K562 (cell line): ENCODE measurements around the gene CRCP. TPM values are rescaled to one million over a fixed set of nuclear protein-coding genes. Genes with fewer than 3 reads are reported as not detected.

Experiments used
- ATAC-seq: fragments of 200-7000 bp; cut with Tn5 transposase; 3 replicates; pipeline ENCODE4 v1.9.1; 2020; ENCODE audit warnings: moderate library complexity
- BruUV-seq: library from RNA; stranded (reverse); fragments of 400-500 nt; replicated peaks from 2 replicates; lab custom pipeline; 2021; lab: Mats Ljungman, UMichigan
- CTCF ChIA-PET: fragments of 300-600 bp; formaldehyde crosslinking; extraction: SDS; loops from one replicate; lab custom pipeline; 2021; ENCODE audit warnings: low intra/inter-chr PET ratio; lab: Yijun Ruan, JAX
- POLR2A ChIA-PET: fragments of 300-600, 350-650 bp; sonication (Branson Sonifier 250); formaldehyde crosslinking; extraction: SDS; loops from one replicate; lab custom pipeline; 2021; ENCODE audit warnings: antibody characterized with exemption, inconsistent platforms; lab: Yijun Ruan, JAX
- DNase-seq, 4 experiments: peaks; one replicate each; pipeline versions ENCODE4 v3.0.0 to v3.0.0-alpha.2; 2011 to 2018; ENCODE audit warnings: low spot score in 3 of 4, mixed read lengths in 3 of 4; ENCODE audit errors: extremely low read depth in 1 of 4
- FAIRE-seq: peaks from 2 replicates; lab custom pipeline; 2011; peaks lifted over from hg19 to GRCh38; lab: Jason Lieb, UNC
- H2AFZ ChIP-seq: 2 replicates; pipeline ENCODE4 v1.6.0; 2011; ENCODE audit warnings: low read depth, low read length, control low read depth, inconsistent platforms
- H3K27ac ChIP-seq: fragments of 200-600 bp; 3 replicates; pipeline ENCODE4 v1.8.0; 2011; ENCODE audit warnings: low read depth, mild to moderate bottlenecking, control low read depth, inconsistent platforms, low read length, moderate library complexity, mixed read lengths; ENCODE audit errors: extremely low read depth
- H3K27me3 ChIP-seq, 2 experiments: fragments of 300-600 bp in 1 of 2; 2 replicates in 1 of 2; 3 replicates in 1 of 2; pipeline versions ENCODE4 v1.6.0 to v1.8.0; 2011; ENCODE audit warnings: inconsistent platforms in 2 of 2, low read length in 2 of 2, mild to moderate bottlenecking in 1 of 2, mixed read lengths in 1 of 2, moderate library complexity in 1 of 2; ENCODE audit not compliant: control insufficient read depth in 2 of 2, insufficient read depth in 2 of 2
- H3K36me3 ChIP-seq: fragments of 300-600 bp; 3 replicates; pipeline ENCODE4 v1.8.0; 2011; ENCODE audit warnings: mild to moderate bottlenecking, low read length, inconsistent platforms; ENCODE audit not compliant: control insufficient read depth, insufficient read depth
- H3K4me1 ChIP-seq, 2 experiments: fragments of 200-600 bp in 1 of 2; replicated peaks in 1 of 2; 2 replicates in 1 of 2; 3 replicates in 1 of 2; pipeline versions ENCODE4 v1.5.1 to v1.8.0; 2011; ENCODE audit warnings: inconsistent platforms in 2 of 2, low read length in 2 of 2, mild to moderate bottlenecking in 1 of 2, mixed read lengths in 1 of 2, moderate library complexity in 1 of 2; ENCODE audit not compliant: control insufficient read depth in 2 of 2, insufficient read depth in 2 of 2
- H3K4me2 ChIP-seq: 2 replicates; pipeline ENCODE4 v1.6.1; 2011; ENCODE audit warnings: low read length, control low read depth, inconsistent platforms, mixed read lengths; ENCODE audit not compliant: insufficient read depth
- H3K4me3 ChIP-seq: fragments of 200-600 bp; sonication (generic), shearing (Covaris generic); 2 replicates; pipeline ENCODE4 v1.5.1; 2016; ENCODE audit warnings: control low read depth, inconsistent platforms
- H3K79me2 ChIP-seq: fragments of 200-600 bp; 3 replicates; pipeline ENCODE4 v1.8.0; 2011; ENCODE audit warnings: low read length, inconsistent platforms; ENCODE audit not compliant: control insufficient read depth, insufficient read depth
- H3K9ac ChIP-seq, 2 experiments: 2 replicates each; pipeline versions ENCODE4 v1.6.0 to v1.6.1; 2011; ENCODE audit warnings: low read depth in 2 of 2, low read length in 2 of 2, control low read depth in 1 of 2, inconsistent platforms in 1 of 2, mild to moderate bottlenecking in 1 of 2, mixed read lengths in 1 of 2; ENCODE audit not compliant: insufficient read depth in 1 of 2
- H3K9me1 ChIP-seq: one replicate; pipeline ENCODE4 v1.6.0; 2011; ENCODE audit warnings: inconsistent platforms, mild to moderate bottlenecking, low read length, moderate library complexity; ENCODE audit not compliant: control insufficient read depth, insufficient read depth
- H3K9me3 ChIP-seq: replicated peaks from 2 replicates; pipeline ENCODE4 v1.5.1; 2011; ENCODE audit warnings: low read depth, low read length, inconsistent platforms; ENCODE audit not compliant: control insufficient read depth, insufficient read depth
- H4K20me1 ChIP-seq: replicated peaks from 2 replicates; pipeline ENCODE4 v1.6.1; 2011; ENCODE audit warnings: low read length, inconsistent platforms, mixed read lengths; ENCODE audit not compliant: control insufficient read depth, insufficient read depth
- ZNF77 ChIP-seq: fragments of 250-450 bp; sonication (Bioruptor Pico); IDR thresholded peaks from 2 replicates; pipeline ENCODE4 v1.5.0; 2020
- WGBS: fragments of 100-300 bp; shearing (Covaris generic); methylation state at CpG from one replicate; pipeline ENCODE4 v1.1.6; 2016; ENCODE audit warnings: low coverage, mixed read lengths; ENCODE audit not compliant: insufficient coverage; ENCODE audit errors: missing lambda C conversion rate; 5-methylcytosine and 5-hydroxymethylcytosine counted together
- in situ Hi-C: fragments of 300-500 bp; cut with MboI; formaldehyde crosslinking; loops from 4 replicates; pipeline ENCODE4 v1.15.0; 2018; ENCODE audit warnings: inconsistent platforms, mixed read lengths
- intact Hi-C: fragments of 100-400 bp; cut with micrococcal nuclease; formaldehyde crosslinking; loops from 2 replicates; pipeline ENCODE4 v1.14.2; 2022
- polyA plus RNA-seq, 8 experiments: library from polyadenylated mRNA; depleted of rRNA in 4 of 8; stranded (reverse) in 5 of 8; unstranded in 3 of 8; fragments of >200 nt; fragmentation: Nextera tagmentation in 2 of 8; fragmentation: Illumina TruSeq in 1 of 8; extraction: Ambion mirVana in 2 of 8; extraction: Trizol in 1 of 8; gene quantifications; 2 replicates each; pipeline versions ENCODE4 v1.2.1 to v1.2.3, GENCODE V29; 2011 to 2014; ENCODE audit warnings: inconsistent platforms in 1 of 8, missing spikeins in 1 of 8
- total RNA-seq, 7 experiments: library from RNA; depleted of rRNA in 6 of 7; stranded (reverse); fragments of >200 nt in 6 of 7; fragmentation: Illumina TruSeq in 2 of 7; extraction: Trizol in 2 of 7; gene quantifications; 2 replicates each; pipeline versions ENCODE4 v1.2.1 to v1.2.3, GENCODE V29; 2011 to 2021; ENCODE audit warnings: low replicate concordance in 1 of 7
- TF ChIP-seq, protein P1 (sequence below): fragments of 250-450 bp; sonication (Bioruptor Pico); IDR thresholded peaks from 2 replicates; pipeline ENCODE4 v1.5.0; 2021
- TF ChIP-seq, protein P2 (sequence below): sonication (generic); formaldehyde crosslinking; IDR thresholded peaks from 2 replicates; pipeline ENCODE4 v1.8.1; 2023; ENCODE audit warnings: mild to moderate bottlenecking, missing genetic modification reagents

The CRCP gene
- total and polyA plus RNA-seq, 9 of the 15 experiments (the other 6 are each of a cell fraction or from before 2014, with no cell fraction given) = 22.1 to 58.3 (median 43.4) TPM

DNA sequence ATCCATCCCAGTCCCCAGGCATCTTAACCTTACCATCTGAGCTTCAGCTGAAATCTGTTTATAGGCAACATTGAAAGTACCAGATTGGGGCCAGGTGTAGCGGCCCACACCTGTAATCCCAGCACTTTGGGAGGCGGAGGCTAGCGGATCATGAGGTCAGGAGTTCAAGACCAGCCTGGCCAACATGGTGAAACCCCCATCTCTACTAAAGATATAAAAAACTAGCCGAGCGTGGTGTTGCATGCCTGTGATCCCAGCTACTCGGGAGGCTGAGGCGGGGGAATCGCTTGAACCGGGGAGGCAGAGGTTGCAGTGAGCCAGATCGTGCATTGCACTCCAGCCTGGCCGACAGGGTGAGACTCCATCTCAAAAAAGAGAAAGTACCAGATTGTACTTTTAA lies 39.0 kb downstream of the CRCP start:
- H4K20me1 ChIP-seq = peaks cover 8% of the 10 kb centered on the region
- no peak overlapping the region for H3K4me2 ChIP-seq
- H3K9ac ChIP-seq = no peak overlapping the region
- BruUV-seq = no TSS peak
- POLR2A ChIA-PET = interaction anchor here (0.6 to 1.0 kb wide), 2 partner anchors 8 to 78 kb away, joined by 3 read pairs; partner anchors contain the start of gene ASL
- no peak for ATAC-seq
- peaks cover 7% of the 10 kb centered on the region; the same call in 1 of the 3 replicates for H3K79me2 ChIP-seq
- FAIRE-seq = no peak
- H3K27ac ChIP-seq = no peak overlapping the region
- H3K9me3 ChIP-seq = peaks cover 4% of the 10 kb centered on the region; the same call in 1 of the 2 replicates
- H3K36me3 ChIP-seq = peaks cover 92% of the 10 kb centered on the region
- intact Hi-C loops = no loop called here
- H3K4me3 ChIP-seq = no peak overlapping the region
- no peak overlapping the region for H2AFZ ChIP-seq
- CTCF ChIA-PET = no interaction called here
- DNase-seq = no peak
- in situ Hi-C loops = no loop called here
- H3K9me1 ChIP-seq = no peaks in the 10 kb centered on the region
- H3K27me3 ChIP-seq = no peaks in the 10 kb centered on the region
- no peak for TF ChIP-seq ZNF77 (CRISPR knock-in tag)
- TF ChIP-seq, protein P1, sequence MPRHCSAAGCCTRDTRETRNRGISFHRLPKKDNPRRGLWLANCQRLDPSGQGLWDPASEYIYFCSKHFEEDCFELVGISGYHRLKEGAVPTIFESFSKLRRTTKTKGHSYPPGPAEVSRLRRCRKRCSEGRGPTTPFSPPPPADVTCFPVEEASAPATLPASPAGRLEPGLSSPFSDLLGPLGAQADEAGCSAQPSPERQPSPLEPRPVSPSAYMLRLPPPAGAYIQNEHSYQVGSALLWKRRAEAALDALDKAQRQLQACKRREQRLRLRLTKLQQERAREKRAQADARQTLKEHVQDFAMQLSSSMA (CRISPR knock-in tag) = no peak
- TF ChIP-seq, protein P2, sequence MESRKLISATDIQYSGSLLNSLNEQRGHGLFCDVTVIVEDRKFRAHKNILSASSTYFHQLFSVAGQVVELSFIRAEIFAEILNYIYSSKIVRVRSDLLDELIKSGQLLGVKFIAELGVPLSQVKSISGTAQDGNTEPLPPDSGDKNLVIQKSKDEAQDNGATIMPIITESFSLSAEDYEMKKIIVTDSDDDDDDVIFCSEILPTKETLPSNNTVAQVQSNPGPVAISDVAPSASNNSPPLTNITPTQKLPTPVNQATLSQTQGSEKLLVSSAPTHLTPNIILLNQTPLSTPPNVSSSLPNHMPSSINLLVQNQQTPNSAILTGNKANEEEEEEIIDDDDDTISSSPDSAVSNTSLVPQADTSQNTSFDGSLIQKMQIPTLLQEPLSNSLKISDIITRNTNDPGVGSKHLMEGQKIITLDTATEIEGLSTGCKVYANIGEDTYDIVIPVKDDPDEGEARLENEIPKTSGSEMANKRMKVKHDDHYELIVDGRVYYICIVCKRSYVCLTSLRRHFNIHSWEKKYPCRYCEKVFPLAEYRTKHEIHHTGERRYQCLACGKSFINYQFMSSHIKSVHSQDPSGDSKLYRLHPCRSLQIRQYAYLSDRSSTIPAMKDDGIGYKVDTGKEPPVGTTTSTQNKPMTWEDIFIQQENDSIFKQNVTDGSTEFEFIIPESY = 0 out of 2 replicates have a peak, but pooled peaks have one; percentile 45
- H3K4me1 ChIP-seq = peaks cover 6 to 9% of the 10 kb centered on the region in 2 experiments; a peak in 4 of 5 replicates
- WGBS = 94% methylated on average over 11 of the region's 11 CpGs
